Neural cell (in vitro differentiated cells): ENCODE results near the gene RIGI. TPM values are rescaled to one million over a fixed set of nuclear protein-coding genes. Genes with fewer than 3 reads are reported as not detected.
"Not testable (repeated sequence)": the region's sequence is repeated elsewhere in the genome, so short reads cannot be mapped to it uniquely, and the experiment has no call there.

Source experiments
- H2AFZ ChIP-seq: fragments of 200-600, 300-800 bp; sonication (generic), shearing (Covaris generic); 2 replicates; pipeline ENCODE4 v1.6.0; 2014; ENCODE audit warnings: low read depth, mild to moderate bottlenecking, antibody characterized with exemption, low read length, moderate library complexity
- H3F3A ChIP-seq: fragments of 200-600 bp; shearing (Covaris generic); 2 replicates; pipeline ENCODE4 v1.6.1; 2016; ENCODE audit warnings: mild to moderate bottlenecking, moderate library complexity, mixed read lengths, antibody characterized with exemption, low read length; ENCODE audit not compliant: insufficient read depth, poor library complexity, severe bottlenecking
- H3K27ac ChIP-seq: fragments of 200-600, 300-800 bp; sonication (generic), shearing (Covaris generic); 2 replicates; pipeline ENCODE4 v1.5.1; 2014; ENCODE audit warnings: mild to moderate bottlenecking, low read length, moderate library complexity
- H3K27me3 ChIP-seq: fragments of 300-800, 200-600 bp; sonication (generic), shearing (Covaris generic); 2 replicates; pipeline ENCODE4 v1.6.0; 2014; ENCODE audit warnings: mild to moderate bottlenecking, low read depth, low read length, moderate library complexity; ENCODE audit not compliant: insufficient read depth
- H3K36me3 ChIP-seq: fragments of 300-800, 200-600 bp; sonication (generic), shearing (Covaris generic); 2 replicates; pipeline ENCODE4 v1.5.1; 2014; ENCODE audit warnings: mild to moderate bottlenecking, antibody characterized with exemption, low read length, moderate library complexity; ENCODE audit not compliant: insufficient read depth
- H3K4me2 ChIP-seq: fragments of 300-800, 200-600 bp; sonication (generic), shearing (Covaris generic); 2 replicates; pipeline ENCODE4 v1.6.0; 2014; ENCODE audit warnings: mild to moderate bottlenecking, low read length
- H3K4me3 ChIP-seq: fragments of 300-800, 200-600 bp; sonication (generic), shearing (Covaris generic); 2 replicates; pipeline ENCODE4 v1.5.1; 2014; ENCODE audit warnings: mild to moderate bottlenecking, low read length, moderate library complexity
- H3K79me2 ChIP-seq: fragments of 200-600 bp; shearing (Covaris generic); replicated peaks from 2 replicates; pipeline ENCODE4 v1.6.0; 2014; ENCODE audit warnings: mild to moderate bottlenecking, low read length, moderate library complexity; ENCODE audit not compliant: insufficient read depth
- H3K9ac ChIP-seq: fragments of 300-800, 200-600 bp; sonication (generic), shearing (Covaris generic); 2 replicates; pipeline ENCODE4 v1.6.1; 2016; ENCODE audit warnings: mild to moderate bottlenecking, low read length, mixed read lengths
- H3K9me2 ChIP-seq: fragments of 200-600 bp; shearing (Covaris generic); 2 replicates; pipeline ENCODE4 v1.6.1; 2016; ENCODE audit warnings: mild to moderate bottlenecking, low read length, mixed read lengths; ENCODE audit not compliant: insufficient read depth
- H3K9me3 ChIP-seq: fragments of 200-600, 300-800 bp; sonication (generic), shearing (Covaris generic); 2 replicates; pipeline ENCODE4 v1.6.1; 2016; ENCODE audit warnings: mild to moderate bottlenecking, mixed run types, low read length, moderate library complexity, mixed read lengths
- H4K20me1 ChIP-seq: fragments of 200-600 bp; shearing (Covaris generic); 2 replicates; pipeline ENCODE4 v1.6.1; 2016; ENCODE audit warnings: mild to moderate bottlenecking, mixed run types; ENCODE audit not compliant: insufficient read depth
- CTCF ChIP-seq: fragments of 450-650 bp; IDR thresholded peaks from 2 replicates; pipeline ENCODE4 v1.5.1; 2014; ENCODE audit warnings: antibody characterized with exemption, mild to moderate bottlenecking, moderate library complexity; ENCODE audit not compliant: poor library complexity, severe bottlenecking
- EP300 ChIP-seq: fragments of 450-650 bp; conservative IDR thresholded peaks from 2 replicates; pipeline ENCODE4 v1.6.1; 2014; ENCODE audit warnings: antibody characterized with exemption, mild to moderate bottlenecking, moderate library complexity; ENCODE audit not compliant: poor library complexity, severe bottlenecking
- EZH2 ChIP-seq: fragments of 200-600, 300-800 bp; shearing (Covaris generic), sonication (generic); IDR thresholded peaks from 2 replicates; pipeline ENCODE4 v1.6.1; 2014; ENCODE audit warnings: antibody characterized with exemption, low read length, borderline replicate concordance, mild to moderate bottlenecking; ENCODE audit not compliant: insufficient read depth, poor library complexity, severe bottlenecking
- MXI1 ChIP-seq: fragments of 450-650 bp; conservative IDR thresholded peaks from 2 replicates; pipeline ENCODE4 v1.6.1; 2014; ENCODE audit warnings: antibody characterized with exemption, mild to moderate bottlenecking; ENCODE audit not compliant: poor library complexity, severe bottlenecking
- POLR2AphosphoS5 ChIP-seq: IDR thresholded peaks from 2 replicates; pipeline ENCODE4 v1.6.1; 2012
- RAD21 ChIP-seq: fragments of 450-650 bp; conservative IDR thresholded peaks from 2 replicates; pipeline ENCODE4 v1.6.1; 2014; ENCODE audit warnings: antibody characterized with exemption, mild to moderate bottlenecking, moderate library complexity
- REST ChIP-seq: IDR thresholded peaks from 2 replicates; pipeline ENCODE4 v1.6.1; 2012; ENCODE audit warnings: borderline replicate concordance
- SMC3 ChIP-seq: fragments of 450-650 bp; conservative IDR thresholded peaks from 2 replicates; pipeline ENCODE4 v1.6.1; 2014; ENCODE audit warnings: antibody characterized with exemption, mild to moderate bottlenecking, moderate library complexity; ENCODE audit not compliant: poor library complexity
- TAF1 ChIP-seq: IDR thresholded peaks from 2 replicates; pipeline ENCODE4 v1.6.1; 2012; ENCODE audit warnings: low read depth
- polyA plus RNA-seq: library from polyadenylated mRNA; depleted of rRNA; stranded (reverse); fragments of >200 nt; gene quantifications from 2 replicates; pipeline ENCODE4 v1.2.3, GENCODE V29; 2014

The RIGI gene
- polyA plus RNA-seq, 1 donor from 2014 or later: 2.5 TPM

GRCh38 chr9:32550562-32551275 is 24.7 kb upstream of the RIGI start:
- Histone ChIP-seq H3K36me3 (no peaks in the 10 kb centered on the region), H3F3A (no peaks in the 10 kb centered on the region), H3K27me3 (no peaks in the 10 kb centered on the region), H3K27ac (peak overlapping the region; percentile 92), H3K9ac (peak overlapping the region; percentile 92), H3K9me3 (no peaks in the 10 kb centered on the region), H3K9me2 (no peaks in the 10 kb centered on the region), H3K4me3 (peak overlapping the region; percentile 96), H3K4me2 (peak overlapping the region; percentile 95), H4K20me1 (no peaks in the 10 kb centered on the region), H3K79me2 (peaks cover 46% of the 10 kb centered on the region), H2AFZ (peak overlapping the region; percentile 53)
- TF ChIP-seq CTCF: no peak
- TF ChIP-seq REST: peak; percentile 85
- TF ChIP-seq TAF1: peak; percentile 68
- TF ChIP-seq EP300: peak; percentile 15
- peak; percentile 93 for TF ChIP-seq POLR2AphosphoS5
- TF ChIP-seq MXI1: peak; percentile 69

- no peaks in the 10 kb centered on the region for H3K36me3 ChIP-seq
- peak overlapping the region; percentile 98 for H3K4me2 ChIP-seq
- H3K27ac ChIP-seq: peak overlapping the region; percentile 82
- no peak for TF ChIP-seq RAD21
- TF ChIP-seq SMC3: no peak
- TF ChIP-seq MXI1: no peak
- TF ChIP-seq POLR2AphosphoS5: no peak
- no peak for TF ChIP-seq CTCF
- TF ChIP-seq TAF1: no peak
- TF ChIP-seq EP300: no peak
- no peak for TF ChIP-seq REST
- no peak for TF ChIP-seq EZH2
- no peaks in the 10 kb centered on the region for H3K9me3 ChIP-seq
- H3K4me3 ChIP-seq: peak overlapping the region; percentile 96
- peak overlapping the region; percentile 48 for H2AFZ ChIP-seq
- no peaks in the 10 kb centered on the region for H3K9me2 ChIP-seq
- peak overlapping the region; percentile 92 for H3K9ac ChIP-seq
- H3K27me3 ChIP-seq: no peaks in the 10 kb centered on the region
- no peaks in the 10 kb centered on the region for H3F3A ChIP-seq
- peaks cover 51% of the 10 kb centered on the region for H3K79me2 ChIP-seq
- no peaks in the 10 kb centered on the region for H4K20me1 ChIP-seq
Measured at GRCh38 chr9:32550150-32550561, 24.2 kb upstream of the RIGI start.

- not testable (repeated sequence) for H3K9ac ChIP-seq, H3K36me3 ChIP-seq, H3K9me2 ChIP-seq, H3K4me2 ChIP-seq, H3K9me3 ChIP-seq, H3F3A ChIP-seq, H3K4me3 ChIP-seq, H3K27ac ChIP-seq, H2AFZ ChIP-seq, H3K27me3 ChIP-seq, H4K20me1 ChIP-seq
- peaks cover 63% of the 10 kb centered on the region for H3K79me2 ChIP-seq
Measured at GRCh38 chr9:32548213-32548612, 22.2 kb upstream of the RIGI start.
